ENCODE results near the gene ZNF107.
"Not testable (repeated sequence)": the region's sequence is repeated elsewhere in the genome, so short reads cannot be mapped to it uniquely, and the experiment has no call there.

Gene ZNF107

DNA sequence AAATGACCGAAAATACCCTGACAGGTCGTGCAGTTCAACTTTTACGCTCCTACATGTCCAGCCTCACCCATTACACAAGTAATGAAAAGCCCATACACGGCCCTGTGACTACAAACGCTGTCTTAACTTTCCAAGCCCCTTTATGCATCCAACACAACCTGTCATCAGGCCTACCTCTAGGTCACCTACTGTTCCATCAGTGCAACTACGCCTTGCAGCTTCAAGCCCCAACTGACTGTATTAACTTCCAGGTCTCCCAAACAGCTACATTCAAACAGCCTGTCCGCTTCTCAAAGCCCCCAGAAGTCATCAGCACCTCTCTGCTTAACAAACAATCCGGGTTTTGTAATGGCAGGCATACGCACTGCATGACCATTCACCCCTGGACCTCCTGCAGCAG is 19.2 kb downstream of the ZNF107 start:
- no peak for DNase-seq (ENCODE audit: low spot score)
- TF ChIP-seq, protein P1, sequence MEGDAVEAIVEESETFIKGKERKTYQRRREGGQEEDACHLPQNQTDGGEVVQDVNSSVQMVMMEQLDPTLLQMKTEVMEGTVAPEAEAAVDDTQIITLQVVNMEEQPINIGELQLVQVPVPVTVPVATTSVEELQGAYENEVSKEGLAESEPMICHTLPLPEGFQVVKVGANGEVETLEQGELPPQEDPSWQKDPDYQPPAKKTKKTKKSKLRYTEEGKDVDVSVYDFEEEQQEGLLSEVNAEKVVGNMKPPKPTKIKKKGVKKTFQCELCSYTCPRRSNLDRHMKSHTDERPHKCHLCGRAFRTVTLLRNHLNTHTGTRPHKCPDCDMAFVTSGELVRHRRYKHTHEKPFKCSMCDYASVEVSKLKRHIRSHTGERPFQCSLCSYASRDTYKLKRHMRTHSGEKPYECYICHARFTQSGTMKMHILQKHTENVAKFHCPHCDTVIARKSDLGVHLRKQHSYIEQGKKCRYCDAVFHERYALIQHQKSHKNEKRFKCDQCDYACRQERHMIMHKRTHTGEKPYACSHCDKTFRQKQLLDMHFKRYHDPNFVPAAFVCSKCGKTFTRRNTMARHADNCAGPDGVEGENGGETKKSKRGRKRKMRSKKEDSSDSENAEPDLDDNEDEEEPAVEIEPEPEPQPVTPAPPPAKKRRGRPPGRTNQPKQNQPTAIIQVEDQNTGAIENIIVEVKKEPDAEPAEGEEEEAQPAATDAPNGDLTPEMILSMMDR (IDR thresholded peaks at IDR 0.05; ENCODE audit: borderline replicate concordance, control extremely low read depth, extremely low read depth, insufficient read depth, missing control alignments): no peak
- in situ Hi-C loops (cut with MboI; ENCODE audit: low sequenced_read_pairs, unreplicated experiment): no loop called here

DNA sequence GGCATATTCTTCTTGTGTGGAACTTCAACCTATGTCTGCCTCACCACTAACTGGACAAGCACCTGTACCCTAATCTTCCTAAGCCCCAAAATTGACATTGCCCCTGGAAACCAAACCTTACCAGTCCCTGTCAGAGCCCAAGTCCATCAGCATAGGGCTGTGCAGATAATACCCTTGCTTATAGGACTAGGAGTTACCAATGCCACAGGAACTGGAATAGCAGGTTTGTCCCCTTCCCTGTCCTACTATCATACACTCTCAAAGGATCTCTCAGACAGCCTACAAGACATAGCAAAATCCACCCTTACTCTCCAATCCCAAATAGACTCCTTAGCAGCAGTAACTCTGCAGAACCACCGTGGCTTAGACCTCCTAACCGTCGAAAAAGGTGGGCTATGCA is 19.8 kb downstream of the ZNF107 start:
- in situ Hi-C loops (cut with MboI; ENCODE audit: low sequenced_read_pairs, unreplicated experiment): no loop called here
- TF ChIP-seq, protein P1 (IDR thresholded peaks at IDR 0.05; ENCODE audit: borderline replicate concordance, control extremely low read depth, extremely low read depth, insufficient read depth, missing control alignments): no peak
- no peak for DNase-seq (ENCODE audit: low spot score)

DNA sequence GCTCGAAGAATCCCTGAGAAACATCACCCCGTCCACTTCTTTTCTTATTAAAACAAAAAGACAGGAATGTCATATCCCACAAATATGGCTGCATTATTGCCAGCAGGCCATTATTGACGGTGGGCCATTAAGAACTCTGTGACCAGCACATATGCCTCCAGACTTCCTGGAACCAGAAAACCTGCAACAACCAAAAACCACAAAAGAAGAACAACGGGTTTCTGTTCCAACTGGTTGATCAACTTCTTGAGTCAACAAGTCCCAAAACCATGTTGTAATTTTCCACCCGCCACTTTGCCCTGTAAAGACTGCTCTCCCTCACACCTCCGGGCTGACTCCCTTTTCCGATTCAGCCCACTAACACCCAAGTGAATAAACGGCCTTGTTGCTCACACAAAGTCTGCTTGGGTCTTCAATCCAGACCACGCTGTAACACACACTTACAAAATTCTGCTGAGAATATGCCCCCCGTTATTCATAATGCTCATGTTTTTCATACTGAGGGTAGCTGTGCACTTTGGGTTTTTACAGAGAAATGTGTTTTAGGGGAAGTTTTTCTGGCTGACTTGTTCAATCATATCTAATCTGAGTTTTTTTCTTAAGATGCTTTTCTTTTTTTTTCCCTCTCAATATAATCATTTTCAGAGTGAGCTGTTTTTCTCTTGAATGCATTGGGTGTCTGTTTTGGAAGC is 20.7 kb downstream of the ZNF107 start:
- in situ Hi-C loops (cut with MboI; ENCODE audit: low sequenced_read_pairs, unreplicated experiment): no loop called here

DNA sequence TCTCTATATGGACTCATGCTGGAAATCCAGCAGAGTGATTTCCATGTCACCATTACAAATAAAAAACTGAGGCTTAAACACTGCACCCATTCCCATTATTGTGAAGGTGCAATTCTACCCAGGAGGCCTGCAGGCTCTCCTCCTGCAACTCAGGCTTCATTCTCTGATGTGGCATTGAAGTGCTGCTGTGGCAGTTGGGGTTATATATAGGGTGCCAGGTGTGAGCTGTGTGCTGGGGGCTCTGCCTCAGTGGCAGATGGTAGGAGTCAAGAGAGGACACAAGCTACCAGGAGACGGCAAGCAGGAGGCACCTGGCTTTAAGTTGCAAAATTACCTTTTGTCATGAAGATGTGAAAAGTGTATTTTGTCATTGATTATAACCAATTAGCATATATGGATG is 21.3 kb downstream of the ZNF107 start:
- TF ChIP-seq, protein P1 (IDR thresholded peaks at IDR 0.05; ENCODE audit: borderline replicate concordance, control extremely low read depth, extremely low read depth, insufficient read depth, missing control alignments): no peak
- in situ Hi-C loops (cut with MboI; ENCODE audit: low sequenced_read_pairs, unreplicated experiment): no loop called here
- DNase-seq (ENCODE audit: low spot score): no peak

More for the DNA sequence above, 20.7 kb downstream of the ZNF107 start:
- no peak for DNase-seq (ENCODE audit: low spot score)
- TF ChIP-seq, protein P1 (IDR thresholded peaks at IDR 0.05; ENCODE audit: borderline replicate concordance, control extremely low read depth, extremely low read depth, insufficient read depth, missing control alignments): no peak

DNA sequence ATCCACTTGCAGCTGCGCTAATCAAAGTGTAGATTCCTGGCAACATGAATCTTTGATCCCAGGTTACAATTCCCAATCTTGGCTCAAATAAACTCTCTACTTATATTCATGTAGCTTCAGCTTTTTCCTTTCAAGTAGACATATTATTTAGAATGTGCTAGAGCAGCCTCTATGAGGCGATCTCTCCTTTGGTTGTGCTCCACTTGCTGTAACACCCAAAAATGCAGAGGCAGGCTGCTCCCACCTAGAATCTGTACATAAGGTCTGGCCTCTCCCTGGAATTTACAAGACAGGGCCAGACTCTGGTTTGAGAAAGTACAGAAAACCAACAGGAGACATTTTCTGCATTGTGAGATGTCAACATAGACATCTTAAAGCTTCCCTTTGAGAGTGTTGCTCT is 23.1 kb downstream of the ZNF107 start:
- TF ChIP-seq, protein P1 (IDR thresholded peaks at IDR 0.05; ENCODE audit: borderline replicate concordance, control extremely low read depth, extremely low read depth, insufficient read depth, missing control alignments): no peak
- in situ Hi-C loops (cut with MboI; ENCODE audit: low sequenced_read_pairs, unreplicated experiment): no loop called here
- no peak for DNase-seq (ENCODE audit: low spot score)

DNA sequence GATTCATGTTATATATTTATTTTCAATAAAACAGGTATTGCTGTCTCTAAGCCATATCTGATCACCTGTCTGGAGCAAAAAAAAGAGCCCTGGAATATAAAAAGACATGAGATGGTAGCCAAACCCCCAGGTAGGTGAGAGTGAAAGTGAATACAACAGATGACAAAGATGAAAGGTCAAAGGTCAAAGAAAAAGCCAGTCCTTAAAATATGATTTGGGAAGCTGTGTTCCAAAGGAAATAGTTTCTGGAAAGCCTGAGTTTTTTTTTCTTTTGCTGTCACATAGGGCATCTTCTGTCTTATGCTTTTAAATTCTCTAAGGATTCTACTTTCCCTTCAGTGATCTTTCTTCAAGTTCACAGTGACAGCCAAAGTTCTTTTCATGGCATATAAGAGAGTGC is 25.9 kb downstream of the ZNF107 start:
- DNase-seq (ENCODE audit: low spot score): no peak
- in situ Hi-C loops (cut with MboI; ENCODE audit: low sequenced_read_pairs, unreplicated experiment): no loop called here
- TF ChIP-seq, protein P1 (IDR thresholded peaks at IDR 0.05; ENCODE audit: borderline replicate concordance, control extremely low read depth, extremely low read depth, insufficient read depth, missing control alignments): no peak

DNA sequence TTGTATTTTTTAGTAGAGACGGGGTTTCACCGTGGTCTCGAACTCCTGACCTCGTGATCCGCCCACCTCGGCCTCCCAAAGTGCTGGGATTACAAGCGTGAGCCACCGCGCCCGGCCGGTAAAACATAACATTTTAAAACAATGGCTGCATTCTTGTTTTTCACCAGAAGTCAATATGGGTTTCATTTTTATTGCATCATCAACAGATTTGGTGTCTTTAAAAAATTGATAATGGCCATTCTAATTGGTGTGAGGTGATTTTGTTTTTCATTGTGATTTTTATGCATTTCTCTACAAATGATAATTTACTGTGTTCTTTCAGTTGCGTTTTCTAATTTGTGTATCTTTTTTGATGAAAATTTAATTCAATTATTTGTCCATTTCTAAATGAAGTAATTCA is 31.9 kb downstream of the ZNF107 start:
- DNase-seq (ENCODE audit: low spot score); in situ Hi-C loops (cut with MboI; ENCODE audit: low sequenced_read_pairs, unreplicated experiment): not testable (repeated sequence)

Data from GM13976 (cell line).